IMR-90 (cell line): ENCODE measurements around the gene PPP1R12B. TPM values are rescaled to one million over a fixed set of nuclear protein-coding genes. Genes with fewer than 3 reads are reported as not detected.
A peak's percentile ranks its signal among the peaks of the same experiment; 100 is the strongest.

Experiments
- ATAC-seq: fragments of 200-7000 bp; cut with Tn5 transposase; 2 replicates; pipeline ENCODE4 v1.9.1; 2020; ENCODE audit warnings: low read depth, mild to moderate bottlenecking, moderate library complexity
- BruUV-seq: library from RNA; stranded (reverse); fragments of 400-500 nt; replicated peaks from 2 replicates; lab custom pipeline; 2021; lab: Mats Ljungman, UMichigan
- CTCF ChIA-PET: fragments of 300-600 bp; formaldehyde crosslinking; extraction: SDS; loops from one replicate; lab custom pipeline; 2021; ENCODE audit warnings: antibody characterized with exemption; lab: Yijun Ruan, JAX
- POLR2A ChIA-PET: fragments of 300-600 bp; sonication (Branson Sonifier 250); formaldehyde crosslinking; loops from one replicate; lab custom pipeline; 2022; ENCODE audit warnings: antibody characterized with exemption; ENCODE audit not compliant: unreplicated experiment; lab: Charles Lee
- DNase-seq: peaks from one replicate; pipeline ENCODE4 v3.0.0; 2013
- H2AFZ ChIP-seq: replicated peaks from 2 replicates; pipeline ENCODE3; 2013; ENCODE audit warnings: low read length, mild to moderate bottlenecking; ENCODE audit not compliant: poor library complexity
- H2AK5ac ChIP-seq: 2 replicates; pipeline ENCODE4 v1.6.1; 2013; ENCODE audit warnings: low read depth, low read length, inconsistent platforms
- H2AK9ac ChIP-seq: replicated peaks from 2 replicates; pipeline ENCODE3; 2013; ENCODE audit warnings: mild to moderate bottlenecking, low read depth, low read length, moderate library complexity; ENCODE audit not compliant: poor library complexity
- H2BK120ac ChIP-seq: 2 replicates; pipeline ENCODE4 v1.6.1; 2013; ENCODE audit warnings: low read depth, low read length, inconsistent platforms
- H2BK15ac ChIP-seq: 3 replicates; pipeline ENCODE4 v1.6.1; 2013; ENCODE audit warnings: low read depth, low read length, inconsistent platforms
- H2BK20ac ChIP-seq: 2 replicates; pipeline ENCODE4 v1.6.1; 2013; ENCODE audit warnings: low read depth, mild to moderate bottlenecking, inconsistent platforms, low read length, moderate library complexity
- H2BK5ac ChIP-seq: 2 replicates; pipeline ENCODE4 v1.6.1; 2013; ENCODE audit warnings: mild to moderate bottlenecking, low read depth, low read length, inconsistent platforms; ENCODE audit not compliant: poor library complexity, severe bottlenecking
- H3K14ac ChIP-seq: replicated peaks from 2 replicates; pipeline ENCODE4 v1.6.1; 2013; ENCODE audit warnings: low read depth, low read length, inconsistent platforms
- H3K18ac ChIP-seq: 2 replicates; pipeline ENCODE4 v1.6.1; 2013; ENCODE audit warnings: low read depth, low read length, control low read depth
- H3K23ac ChIP-seq: 2 replicates; pipeline ENCODE4 v1.6.1; 2013; ENCODE audit warnings: low read depth, low read length, inconsistent platforms
- H3K27ac ChIP-seq: 2 replicates; pipeline ENCODE4 v1.5.1; 2013; ENCODE audit warnings: mild to moderate bottlenecking, control low read depth, low read length; ENCODE audit not compliant: insufficient read depth
- H3K27me3 ChIP-seq: 2 replicates; pipeline ENCODE4 v1.6.1; 2013; ENCODE audit warnings: low read length; ENCODE audit not compliant: control insufficient read depth, insufficient read depth
- H3K36me3 ChIP-seq: 2 replicates; pipeline ENCODE4 v1.6.1; 2013; ENCODE audit warnings: low read length, mixed read lengths; ENCODE audit not compliant: control insufficient read depth, insufficient read depth
- H3K4ac ChIP-seq: 2 replicates; pipeline ENCODE4 v1.6.1; 2013; ENCODE audit warnings: low read depth, low read length, inconsistent platforms
- H3K4me1 ChIP-seq: 2 replicates; pipeline ENCODE4 v1.6.1; 2013; ENCODE audit warnings: low read length, mixed read lengths; ENCODE audit not compliant: control insufficient read depth, insufficient read depth
- H3K4me2 ChIP-seq: 2 replicates; pipeline ENCODE4 v1.6.1; 2013; ENCODE audit warnings: low read depth, mild to moderate bottlenecking, control low read depth, low read length, moderate library complexity
- H3K4me3 ChIP-seq: 2 replicates; pipeline ENCODE4 v1.5.1; 2013; ENCODE audit warnings: low read depth, mild to moderate bottlenecking, control low read depth, low read length, moderate library complexity; ENCODE audit not compliant: insufficient read depth
- H3K56ac ChIP-seq: 2 replicates; pipeline ENCODE4 v1.6.1; 2013; ENCODE audit warnings: low read length, inconsistent platforms; ENCODE audit not compliant: insufficient read depth; ENCODE audit errors: extremely low read depth
- H3K79me1 ChIP-seq, 2 experiments: 2 replicates each; pipeline ENCODE4 v1.6.1; 2013; ENCODE audit warnings: low read length in 2 of 2, inconsistent platforms in 1 of 2, low read depth in 1 of 2
- H3K9ac ChIP-seq: 2 replicates; pipeline ENCODE4 v1.6.1; 2013; ENCODE audit warnings: low read depth, low read length, control low read depth
- H3K9me1 ChIP-seq: 2 replicates; pipeline ENCODE4 v1.6.1; 2013; ENCODE audit warnings: low read length, inconsistent platforms; ENCODE audit not compliant: insufficient read depth
- H3K9me3 ChIP-seq: 2 replicates; pipeline ENCODE4 v1.6.1; 2013; ENCODE audit warnings: low read length; ENCODE audit not compliant: control insufficient read depth, insufficient read depth
- H4K20me1 ChIP-seq: 2 replicates; pipeline ENCODE4 v1.6.1; 2013; ENCODE audit warnings: low read length, inconsistent platforms; ENCODE audit not compliant: insufficient read depth
- H4K5ac ChIP-seq: 2 replicates; pipeline ENCODE4 v1.6.1; 2013; ENCODE audit warnings: mild to moderate bottlenecking, low read depth, low read length, control low read depth
- H4K8ac ChIP-seq, 2 experiments: 2 replicates each; pipeline ENCODE4 v1.6.1; 2013; ENCODE audit warnings: low read depth in 2 of 2, low read length in 2 of 2, control low read depth in 1 of 2, inconsistent platforms in 1 of 2
- H4K91ac ChIP-seq: 2 replicates; pipeline ENCODE4 v1.6.1; 2013; ENCODE audit warnings: low read depth, low read length, inconsistent platforms; ENCODE audit not compliant: insufficient read depth
- BHLHE40 ChIP-seq: fragments of 150-350 bp; IDR thresholded peaks from 2 replicates; pipeline ENCODE4 v1.6.1; 2016; ENCODE audit warnings: mild to moderate bottlenecking, low read depth, low read length
- CEBPB ChIP-seq: IDR thresholded peaks from 2 replicates; pipeline ENCODE4 v1.6.1; 2012; ENCODE audit warnings: low read depth, low read length, improper control_type of control experiment
- CHD1 ChIP-seq: IDR thresholded peaks from 2 replicates; pipeline ENCODE4 v1.6.1; 2012; ENCODE audit warnings: low read depth, low read length, improper control_type of control experiment
- CTCF ChIP-seq: conservative IDR thresholded peaks from 2 replicates; pipeline ENCODE4 v1.5.1; 2012; ENCODE audit warnings: mild to moderate bottlenecking, low read depth, low read length, improper control_type of control experiment
- ELK1 ChIP-seq: fragments of 150-350 bp; IDR thresholded peaks from 2 replicates; pipeline ENCODE4 v1.6.1; 2016; ENCODE audit warnings: low read depth, mild to moderate bottlenecking, low read length, moderate library complexity, borderline replicate concordance
- FOS ChIP-seq: fragments of 150-350 bp; IDR thresholded peaks from 2 replicates; pipeline ENCODE4 v1.6.1; 2016; ENCODE audit warnings: low read depth, low read length
- MAFK ChIP-seq: IDR thresholded peaks from 2 replicates; pipeline ENCODE4 v1.6.1; 2012; ENCODE audit warnings: low read depth, low read length, improper control_type of control experiment
- MAZ ChIP-seq: IDR thresholded peaks from 2 replicates; pipeline ENCODE4 v1.6.1; 2012; ENCODE audit warnings: low read depth, mild to moderate bottlenecking, low read length, improper control_type of control experiment, moderate library complexity, borderline replicate concordance
- MXI1 ChIP-seq: IDR thresholded peaks from 2 replicates; pipeline ENCODE4 v1.6.1; 2012; ENCODE audit warnings: low read depth, mild to moderate bottlenecking, low read length, moderate library complexity, borderline replicate concordance
- NFE2L2 ChIP-seq: fragments of 150-350 bp; IDR thresholded peaks from 2 replicates; pipeline ENCODE4 v1.6.1; 2016; ENCODE audit warnings: low read depth, mild to moderate bottlenecking, low read length
- POLR2A ChIP-seq: IDR thresholded peaks from 2 replicates; pipeline ENCODE4 v1.6.1; 2012; ENCODE audit warnings: mild to moderate bottlenecking, low read depth, low read length
- RAD21 ChIP-seq: IDR thresholded peaks from 2 replicates; pipeline ENCODE4 v1.6.1; 2012; ENCODE audit warnings: low read length, improper control_type of control experiment
- RCOR1 ChIP-seq: IDR thresholded peaks from 2 replicates; pipeline ENCODE4 v1.6.1; 2012; ENCODE audit warnings: mild to moderate bottlenecking, low read length, improper control_type of control experiment; ENCODE audit not compliant: insufficient replicate concordance
- RFX5 ChIP-seq: IDR thresholded peaks from 2 replicates; pipeline ENCODE4 v1.8.0; 2012; ENCODE audit warnings: low read depth, mild to moderate bottlenecking, low read length, moderate library complexity
- SMC3 ChIP-seq: fragments of 150-350 bp; IDR thresholded peaks from 2 replicates; pipeline ENCODE4 v1.6.1; 2016; ENCODE audit warnings: low read depth, mild to moderate bottlenecking, antibody characterized with exemption, low read length, moderate library complexity
- USF2 ChIP-seq: fragments of 150-350 bp; IDR thresholded peaks from 2 replicates; pipeline ENCODE4 v1.6.1; 2017; ENCODE audit warnings: mild to moderate bottlenecking, antibody characterized with exemption, low read length, low read depth
- WGBS, 2 experiments: methylation state at CpG; one replicate each; pipeline versions ENCODE4 v1.1.5 to v1.1.7; 2013; ENCODE audit warnings: missing lambda C conversion rate in 2 of 2; ENCODE audit not compliant: insufficient read length in 1 of 2; ENCODE audit errors: extremely low coverage in 2 of 2; 5-methylcytosine and 5-hydroxymethylcytosine counted together
- dilution Hi-C: fragments of 300-500 bp; cut with HindIII; formaldehyde crosslinking; loops from one replicate; pipeline ENCODE4 v1.14.3; 2018; ENCODE audit warnings: low sequenced_read_pairs; ENCODE audit not compliant: unreplicated experiment
- in situ Hi-C: fragments of 300-500 bp; cut with MboI; formaldehyde crosslinking; loops from 3 replicates; pipeline ENCODE4 v1.14.3; 2019; ENCODE audit warnings: low sequenced_read_pairs, inconsistent platforms, mixed read lengths
- intact Hi-C: fragments of 100-400 bp; cut with micrococcal nuclease; formaldehyde crosslinking; loops from 2 replicates; pipeline ENCODE4 v1.10.0; 2022
- polyA plus RNA-seq, 3 experiments: library from polyadenylated mRNA; depleted of rRNA; stranded (reverse); fragments of >200 nt; gene quantifications; 2 replicates each; pipeline ENCODE4 v1.2.3, GENCODE V29; 2012; ENCODE audit warnings: low replicate concordance in 1 of 3
- total RNA-seq: library from RNA; depleted of rRNA; stranded (reverse); fragments of >200 nt; gene quantifications from 2 replicates; pipeline ENCODE4 v1.2.3, GENCODE V29; 2012

PPP1R12B gene
- total and polyA plus RNA-seq, 2 of the 4 experiments (the other 2 are of a cell fraction): 8.5 to 12.0 TPM

- Histone ChIP-seq H3K9ac (no peak overlapping the region), H3K18ac (no peak overlapping the region), H3K9me1 (peaks cover 5% of the 10 kb centered on the region), H3K56ac (no peak overlapping the region), H3K14ac (no peak overlapping the region), H3K9me3 (no peaks in the 10 kb centered on the region), H4K5ac (no peak overlapping the region), H2BK15ac (no peak overlapping the region; the same call in 2 of the 3 replicates), H3K4ac (no peak overlapping the region), H3K27ac (no peak overlapping the region), H3K4me1 (peaks cover 6% of the 10 kb centered on the region; the same call in 1 of the 2 replicates), H3K4me2 (no peak overlapping the region), H2BK5ac (no peak overlapping the region), H4K91ac (no peak overlapping the region; the same call in 1 of the 2 replicates), H2AK5ac (0 out of 2 replicates have a peak overlapping the region, but pooled peaks have one; percentile 25), H2AFZ (no peak overlapping the region), H3K27me3 (no peaks in the 10 kb centered on the region), H2BK20ac (no peak overlapping the region), H3K23ac (0 out of 2 replicates have a peak overlapping the region, but pooled peaks have one; percentile 39), H2AK9ac (no peak overlapping the region), H4K20me1 (no peaks in the 10 kb centered on the region), H2BK120ac (no peak overlapping the region), H3K36me3 (no peaks in the 10 kb centered on the region), H3K79me1 (no peaks in the 10 kb centered on the region), H3K4me3 (no peak overlapping the region), H4K8ac (no peak overlapping the region)
- BruUV-seq: no TSS peak
- intact Hi-C loops (loop anchor here (5.0 kb wide), 1 partner anchor 136 kb away; no protein-coding TSS in a partner anchor), dilution Hi-C loops (no loop called here), in situ Hi-C loops (no loop called here)
- ATAC-seq (no peak), DNase-seq (no peak)
- ChIA-PET CTCF (no interaction called here), POLR2A (no interaction called here)
- TF ChIP-seq RCOR1 (no peak), MAFK (no peak), RAD21 (no peak), MAZ (no peak), ELK1 (no peak), SMC3 (no peak), RFX5 (no peak), CTCF (no peak), USF2 (no peak), POLR2A (no peak), CEBPB (no peak), MXI1 (no peak), BHLHE40 (no peak), CHD1 (no peak), FOS (no peak), NFE2L2 (no peak)
- WGBS, 2 experiments: no CpG with 5 or more reads among the region's 2 CpGs
Measured at GRCh38 chr1:202603435-202603834, 254.9 kb downstream of the PPP1R12B start.
